Astrocyte (in vitro differentiated cells and primary cell): ENCODE results near the gene TMEM184B.

Experiments used
- CTCF ChIP-seq: IDR thresholded peaks from 2 replicates; pipeline ENCODE4 v1.5.1; 2011; ENCODE audit warnings: low read depth, mild to moderate bottlenecking, inconsistent platforms, low read length, moderate library complexity; ENCODE audit not compliant: insufficient read depth
- EZH2 ChIP-seq: IDR thresholded peaks from 2 replicates; pipeline ENCODE4 v1.6.1; 2012; ENCODE audit warnings: mild to moderate bottlenecking, low read length, inconsistent platforms; ENCODE audit not compliant: insufficient read depth

GRCh38 chr22:38228873-38229740 lies 43.7 kb downstream of the TMEM184B start:
- TF ChIP-seq CTCF (no peak), EZH2 (no peak)
